ENCODE data around the gene PDZD11. TPM values are rescaled to one million over a fixed set of nuclear protein-coding genes. Genes with fewer than 3 reads are reported as not detected.
"Not testable (repeated sequence)": the region's sequence is repeated elsewhere in the genome, so short reads cannot be mapped to it uniquely, and the experiment has no call there.

The PDZD11 gene
- total RNA-seq, 2 experiments from 2014 or later: 23.3 to 27.4 TPM

- DNase-seq (ENCODE audit: low spot score): no peak
- H3K27ac ChIP-seq (ENCODE audit: low read depth, low read length, poor library complexity, severe bottlenecking): no peak within 1 kb of the TSS
- no peak within 1 kb of the TSS for H3K4me2 ChIP-seq (ENCODE audit: low read length)
- no peak within 1 kb of the TSS for H2AFZ ChIP-seq (ENCODE audit: low read length)
- no peaks in the 10 kb centered on the region for H3K9me3 ChIP-seq (ENCODE audit: low read length)
- H3K79me2 ChIP-seq (ENCODE audit: insufficient read depth, low read depth, low read length): no peaks in the 10 kb centered on the region
- no peaks in the 10 kb centered on the region for H3K4me1 ChIP-seq (ENCODE audit: insufficient read depth, low read length, poor library complexity, severe bottlenecking)
- ChIA-PET POLR2A (no interaction called here), CTCF (ENCODE audit: unreplicated experiment) (no interaction called here)
- no peak within 1 kb of the TSS for H3K4me3 ChIP-seq (ENCODE audit: low read depth, low read length, poor library complexity, severe bottlenecking)
- TF ChIP-seq, protein P1, sequence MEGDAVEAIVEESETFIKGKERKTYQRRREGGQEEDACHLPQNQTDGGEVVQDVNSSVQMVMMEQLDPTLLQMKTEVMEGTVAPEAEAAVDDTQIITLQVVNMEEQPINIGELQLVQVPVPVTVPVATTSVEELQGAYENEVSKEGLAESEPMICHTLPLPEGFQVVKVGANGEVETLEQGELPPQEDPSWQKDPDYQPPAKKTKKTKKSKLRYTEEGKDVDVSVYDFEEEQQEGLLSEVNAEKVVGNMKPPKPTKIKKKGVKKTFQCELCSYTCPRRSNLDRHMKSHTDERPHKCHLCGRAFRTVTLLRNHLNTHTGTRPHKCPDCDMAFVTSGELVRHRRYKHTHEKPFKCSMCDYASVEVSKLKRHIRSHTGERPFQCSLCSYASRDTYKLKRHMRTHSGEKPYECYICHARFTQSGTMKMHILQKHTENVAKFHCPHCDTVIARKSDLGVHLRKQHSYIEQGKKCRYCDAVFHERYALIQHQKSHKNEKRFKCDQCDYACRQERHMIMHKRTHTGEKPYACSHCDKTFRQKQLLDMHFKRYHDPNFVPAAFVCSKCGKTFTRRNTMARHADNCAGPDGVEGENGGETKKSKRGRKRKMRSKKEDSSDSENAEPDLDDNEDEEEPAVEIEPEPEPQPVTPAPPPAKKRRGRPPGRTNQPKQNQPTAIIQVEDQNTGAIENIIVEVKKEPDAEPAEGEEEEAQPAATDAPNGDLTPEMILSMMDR (conservative IDR thresholded peaks at IDR 0.05; ENCODE audit: low read length): no peak
- no peak for TF ChIP-seq EZH2phosphoT487 (IDR thresholded peaks at IDR 0.05; ENCODE audit: borderline replicate concordance, low read depth, low read length)
- intact Hi-C loops (cut with micrococcal nuclease; ENCODE audit: unreplicated experiment): no loop called here
- no peaks in the 10 kb centered on the region for H4K20me1 ChIP-seq (ENCODE audit: insufficient read depth, low read length)
- no peaks in the 10 kb centered on the region for H3K9me2 ChIP-seq (ENCODE audit: insufficient read depth, low read length)
- H3K36me3 ChIP-seq (ENCODE audit: insufficient read depth, low read length): no peaks in the 10 kb centered on the region
- BruUV-seq (replicated peaks): no TSS peak
These were observed 7.8 kb downstream of the PDZD11 start, which contains the start of gene RAB41 for GRCh38 chrX:70281951-70282350. RAB41 (plus strand) TSS chrX:70282172; CDS start chrX:70282218, 46 bp downstream.

DNA sequence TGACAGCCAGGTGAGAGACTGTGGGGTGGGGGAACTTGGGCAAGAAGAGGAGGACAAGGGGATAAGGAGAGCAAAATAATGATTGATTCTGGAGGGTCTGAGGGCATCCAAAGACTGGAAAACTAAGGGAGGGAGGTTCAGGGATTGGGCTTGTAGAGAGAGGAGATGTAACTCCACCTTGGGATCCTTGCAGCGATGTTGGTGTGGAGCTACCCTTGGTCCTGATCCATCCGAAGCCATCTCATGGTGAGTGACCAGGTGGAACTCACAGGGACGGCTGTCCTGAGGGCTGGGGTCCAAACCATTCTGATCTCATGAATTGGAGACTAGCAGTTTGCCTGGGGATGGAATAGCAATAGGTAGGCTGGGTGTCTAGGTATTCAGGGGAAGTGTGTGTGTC is 9.2 kb downstream of the PDZD11 start:
- Histone ChIP-seq H3K36me3 (ENCODE audit: insufficient read depth, low read length) (no peaks in the 10 kb centered on the region), H3K4me2 (ENCODE audit: low read length) (no peak overlapping the region), H3K9me3 (ENCODE audit: low read length) (no peaks in the 10 kb centered on the region), H3K9me2 (ENCODE audit: insufficient read depth, low read length) (no peaks in the 10 kb centered on the region), H2AFZ (ENCODE audit: low read length) (no peak overlapping the region), H4K20me1 (ENCODE audit: insufficient read depth, low read length) (no peaks in the 10 kb centered on the region), H3K4me3 (ENCODE audit: low read depth, low read length, poor library complexity, severe bottlenecking) (no peak overlapping the region), H3K4me1 (ENCODE audit: insufficient read depth, low read length, poor library complexity, severe bottlenecking) (no peaks in the 10 kb centered on the region), H3K79me2 (ENCODE audit: insufficient read depth, low read depth, low read length) (no peaks in the 10 kb centered on the region), H3K27ac (ENCODE audit: low read depth, low read length, poor library complexity, severe bottlenecking) (no peak overlapping the region)
- no TSS peak for BruUV-seq (replicated peaks)
- ChIA-PET CTCF (ENCODE audit: unreplicated experiment) (no interaction called here), POLR2A (interaction anchor here (0.6 kb wide), 1 partner anchor 72 kb away, joined by 6 read pairs; no protein-coding TSS in a partner anchor)
- DNase-seq (ENCODE audit: low spot score): no peak
- no peak for TF ChIP-seq EZH2phosphoT487 (IDR thresholded peaks at IDR 0.05; ENCODE audit: borderline replicate concordance, low read depth, low read length)
- TF ChIP-seq, protein P1 (conservative IDR thresholded peaks at IDR 0.05; ENCODE audit: low read length): no peak
- intact Hi-C loops (cut with micrococcal nuclease; ENCODE audit: unreplicated experiment): no loop called here

DNA sequence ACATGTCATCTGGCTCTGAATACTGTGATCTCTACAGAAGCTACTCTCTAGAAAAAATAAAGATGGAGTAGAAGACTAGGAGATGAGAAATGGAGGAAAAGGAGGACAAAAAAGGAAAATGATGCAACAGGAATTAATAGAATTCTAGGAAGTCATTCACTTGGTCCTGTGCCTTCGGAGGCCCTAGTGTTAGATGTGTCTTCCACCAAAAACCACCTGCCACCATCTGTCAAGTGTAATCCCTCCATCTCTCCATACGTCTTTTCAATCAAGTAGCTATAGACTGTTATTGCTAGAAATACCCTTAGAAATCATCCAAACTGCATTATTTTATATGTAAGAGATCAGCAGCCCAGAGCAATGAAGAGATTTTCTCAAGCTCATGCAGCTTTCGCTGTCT is 10.6 kb downstream of the PDZD11 start:
- ChIA-PET POLR2A (interaction anchor here (1.1 kb wide), 1 partner anchor 11 kb away, joined by 3 read pairs; the partner anchor contains the start of genes KIF4A and PDZD11), CTCF (ENCODE audit: unreplicated experiment) (no interaction called here)
- no peak for DNase-seq (ENCODE audit: low spot score)
- H3K79me2 ChIP-seq (ENCODE audit: insufficient read depth, low read depth, low read length): no peaks in the 10 kb centered on the region
- H4K20me1 ChIP-seq (ENCODE audit: insufficient read depth, low read length): no peaks in the 10 kb centered on the region
- intact Hi-C loops (cut with micrococcal nuclease; ENCODE audit: unreplicated experiment): no loop called here
- TF ChIP-seq, protein P1 (conservative IDR thresholded peaks at IDR 0.05; ENCODE audit: low read length): no peak
- no peak for TF ChIP-seq EZH2phosphoT487 (IDR thresholded peaks at IDR 0.05; ENCODE audit: borderline replicate concordance, low read depth, low read length)
- no peaks in the 10 kb centered on the region for H3K4me1 ChIP-seq (ENCODE audit: insufficient read depth, low read length, poor library complexity, severe bottlenecking)
- H3K9me3 ChIP-seq (ENCODE audit: low read length): no peaks in the 10 kb centered on the region
- no peak overlapping the region for H3K4me3 ChIP-seq (ENCODE audit: low read depth, low read length, poor library complexity, severe bottlenecking)
- no peaks in the 10 kb centered on the region for H3K9me2 ChIP-seq (ENCODE audit: insufficient read depth, low read length)
- no peak overlapping the region for H2AFZ ChIP-seq (ENCODE audit: low read length)
- no peak overlapping the region for H3K27ac ChIP-seq (ENCODE audit: low read depth, low read length, poor library complexity, severe bottlenecking)
- H3K4me2 ChIP-seq (ENCODE audit: low read length): no peak overlapping the region
- no TSS peak for BruUV-seq (replicated peaks)
- no peaks in the 10 kb centered on the region for H3K36me3 ChIP-seq (ENCODE audit: insufficient read depth, low read length)

DNA sequence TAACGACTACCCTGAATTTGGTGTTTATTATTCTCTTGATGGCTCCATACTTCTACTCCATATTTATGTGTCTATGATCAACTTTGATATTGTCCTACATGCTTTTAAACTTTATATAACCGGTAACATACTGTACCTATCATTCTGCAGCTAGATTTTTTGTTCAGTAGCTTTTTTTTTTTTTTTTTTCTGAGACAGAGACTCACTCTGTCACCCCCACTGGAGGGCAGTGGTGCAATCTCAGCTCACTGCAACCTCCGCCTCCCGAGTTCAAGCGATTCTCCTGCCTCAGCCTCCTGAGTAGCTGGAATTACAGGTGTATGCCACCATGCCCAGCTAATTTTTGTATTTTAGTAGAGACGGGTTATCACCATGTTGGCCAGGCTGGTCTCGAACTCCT is 15.7 kb downstream of the PDZD11 start:
- H3K36me3 ChIP-seq (ENCODE audit: insufficient read depth, low read length); H3K9me2 ChIP-seq (ENCODE audit: insufficient read depth, low read length); H2AFZ ChIP-seq (ENCODE audit: low read length); intact Hi-C loops (cut with micrococcal nuclease; ENCODE audit: unreplicated experiment); H3K4me2 ChIP-seq (ENCODE audit: low read length); H3K4me1 ChIP-seq (ENCODE audit: insufficient read depth, low read length, poor library complexity, severe bottlenecking); H3K79me2 ChIP-seq (ENCODE audit: insufficient read depth, low read depth, low read length); H3K27ac ChIP-seq (ENCODE audit: low read depth, low read length, poor library complexity, severe bottlenecking); CTCF ChIA-PET (ENCODE audit: unreplicated experiment); H4K20me1 ChIP-seq (ENCODE audit: insufficient read depth, low read length); H3K4me3 ChIP-seq (ENCODE audit: low read depth, low read length, poor library complexity, severe bottlenecking); BruUV-seq (replicated peaks); H3K9me3 ChIP-seq (ENCODE audit: low read length); DNase-seq (ENCODE audit: low spot score): not testable (repeated sequence)
- POLR2A ChIA-PET: interaction anchor here (0.9 kb wide), 1 partner anchor 70 kb away, joined by 4 read pairs; no protein-coding TSS in a partner anchor
